Activated CD4-positive, alpha-beta T cell treated with anti-CD3 and anti-CD28 coated beads, Interleukin-2, amount 50 U/mL, for 24 hours (primary cell): ENCODE data around the gene TMEFF2.

ENCODE experiments used
- DNase-seq, 2 donors: peaks; one replicate each; pipeline ENCODE4 v3.0.0-alpha.2; 2020; ENCODE audit warnings: low read depth in 1 of 2, low spot score in 1 of 2

The TMEFF2 gene

DNA sequence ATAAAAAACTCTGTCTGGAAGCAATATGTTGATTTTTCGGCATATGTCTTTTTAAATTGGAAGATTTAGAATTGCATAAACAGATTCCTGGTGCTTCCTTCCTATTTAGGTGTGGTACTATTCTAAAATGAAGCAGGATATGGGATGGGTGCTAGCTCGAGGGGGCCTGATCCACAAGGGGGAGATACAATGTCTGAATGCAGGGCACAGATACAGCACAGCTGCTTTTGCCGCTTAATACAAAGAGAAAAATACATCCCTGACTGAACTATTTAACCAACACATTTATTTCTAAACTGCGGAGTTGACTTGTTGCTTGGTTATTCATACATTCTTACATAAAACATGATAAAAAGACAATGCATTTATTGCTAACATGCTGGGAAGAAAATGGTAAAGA lies 169.1 kb downstream of the TMEFF2 start:
- DNase-seq: no peak

DNA sequence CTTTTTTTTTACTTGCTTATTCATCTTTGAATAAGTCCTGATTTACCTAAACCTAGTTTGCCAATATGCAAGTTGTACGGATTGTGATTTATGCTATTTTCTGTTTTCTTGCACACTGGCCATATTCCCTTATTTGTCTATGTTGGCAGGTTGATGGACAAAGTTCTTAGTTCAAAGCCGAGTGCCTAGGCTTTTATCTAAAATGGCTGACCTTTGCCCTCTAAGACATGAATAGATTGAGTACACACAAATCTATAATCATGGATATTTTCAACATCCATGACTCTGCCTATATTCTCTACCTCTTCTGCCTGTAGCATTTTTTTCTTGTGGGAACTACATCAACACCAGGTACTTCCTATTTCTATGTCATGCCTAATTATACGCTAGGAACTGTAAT lies 171.7 kb downstream of the TMEFF2 start:
- DNase-seq: no peak

DNA sequence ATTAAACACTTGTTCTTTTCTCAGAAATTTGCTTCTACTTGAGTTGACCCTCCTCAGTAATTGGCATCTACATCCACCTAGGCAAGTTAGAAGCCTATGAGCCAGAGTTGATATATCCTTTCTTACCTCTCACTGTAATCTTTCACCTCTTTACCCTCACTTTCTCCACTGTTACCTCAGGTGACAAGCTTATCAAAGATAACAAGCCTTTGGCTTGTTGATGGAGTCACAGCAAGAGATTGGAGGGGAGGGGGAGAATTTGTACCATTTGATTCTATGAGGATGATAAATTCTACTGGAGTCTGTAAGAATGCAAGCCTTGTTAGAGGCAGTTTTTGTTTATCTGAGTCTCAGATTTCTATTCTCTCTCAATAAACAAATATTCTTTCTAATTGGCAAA lies 176.9 kb downstream of the TMEFF2 start:
- no peak for DNase-seq

DNA sequence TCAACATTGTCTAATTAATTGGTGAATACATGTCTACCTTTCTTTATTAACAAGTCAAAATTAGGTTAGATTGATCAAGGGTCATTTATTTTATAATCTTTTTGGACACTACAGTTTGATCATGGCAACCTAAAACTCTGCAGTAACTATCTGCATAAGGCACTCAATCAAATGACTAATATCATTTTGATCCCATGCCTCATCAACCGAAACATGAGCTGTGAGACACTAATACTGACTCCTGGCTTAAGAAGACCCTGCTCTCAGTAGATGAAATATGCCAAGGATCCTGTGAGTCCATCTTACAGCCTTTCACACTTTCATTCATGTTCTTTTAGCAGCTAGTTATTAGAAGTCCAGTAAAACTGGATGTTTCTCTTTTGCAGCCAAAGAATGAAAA lies 178.5 kb downstream of the TMEFF2 start:
- DNase-seq: no peak

DNA sequence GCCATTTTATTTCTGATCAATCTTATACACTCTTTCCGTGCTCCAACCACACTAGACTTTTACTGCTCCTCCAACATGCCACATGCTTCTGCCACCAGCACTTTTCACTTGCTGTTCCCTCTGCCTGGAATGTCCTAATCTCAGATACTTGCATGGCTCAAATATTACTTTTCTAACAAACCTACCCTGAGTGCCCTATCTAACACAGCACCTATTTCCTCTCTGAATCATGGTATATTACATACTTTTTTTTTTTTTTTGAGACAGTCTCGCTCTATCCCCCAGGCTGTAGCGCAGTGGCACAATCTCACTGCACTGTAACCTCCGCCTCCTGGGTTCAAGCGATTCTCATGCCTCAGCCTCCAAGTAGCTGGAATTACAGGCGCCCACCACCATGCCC lies 181.5 kb downstream of the TMEFF2 start:
- no peak for DNase-seq

DNA sequence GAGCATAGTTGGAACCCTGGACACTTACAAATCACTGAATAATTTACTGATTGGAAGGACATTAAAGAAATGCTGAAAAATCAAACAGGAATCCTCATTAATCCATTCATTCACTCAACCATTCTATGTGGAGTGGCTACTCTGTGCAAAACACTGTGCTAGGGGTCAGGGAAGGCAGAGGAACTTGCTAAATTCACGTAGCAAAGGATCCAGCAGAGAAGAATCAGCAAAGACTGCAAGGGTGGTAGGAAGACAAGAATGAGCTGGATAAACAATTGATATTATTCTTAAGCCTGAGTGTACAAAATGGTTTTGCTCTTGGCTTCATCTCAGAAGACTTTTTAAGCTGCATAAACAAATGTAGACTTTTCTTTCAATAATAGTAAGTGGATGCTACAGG lies 183.5 kb downstream of the TMEFF2 start:
- no peak for DNase-seq

DNA sequence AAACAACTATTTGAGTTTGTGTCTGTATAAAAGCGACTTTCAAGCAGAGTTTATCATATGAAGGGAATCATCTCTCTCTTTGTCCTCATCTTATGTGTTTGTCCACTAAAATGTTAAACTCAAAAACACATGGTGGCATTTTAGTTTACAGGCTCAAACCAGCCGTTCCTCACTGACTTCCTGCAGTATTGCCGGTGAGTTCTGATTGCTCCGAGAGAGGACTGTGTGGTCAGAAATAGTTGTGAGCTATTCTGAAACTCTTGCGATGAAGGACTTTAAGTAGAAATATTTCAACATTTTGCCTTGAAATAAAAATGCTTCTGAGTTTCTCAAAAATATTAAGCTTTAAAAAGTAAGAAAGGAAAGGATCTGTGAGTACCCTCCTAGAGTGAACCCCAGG lies 184.7 kb downstream of the TMEFF2 start:
- DNase-seq: no peak

DNA sequence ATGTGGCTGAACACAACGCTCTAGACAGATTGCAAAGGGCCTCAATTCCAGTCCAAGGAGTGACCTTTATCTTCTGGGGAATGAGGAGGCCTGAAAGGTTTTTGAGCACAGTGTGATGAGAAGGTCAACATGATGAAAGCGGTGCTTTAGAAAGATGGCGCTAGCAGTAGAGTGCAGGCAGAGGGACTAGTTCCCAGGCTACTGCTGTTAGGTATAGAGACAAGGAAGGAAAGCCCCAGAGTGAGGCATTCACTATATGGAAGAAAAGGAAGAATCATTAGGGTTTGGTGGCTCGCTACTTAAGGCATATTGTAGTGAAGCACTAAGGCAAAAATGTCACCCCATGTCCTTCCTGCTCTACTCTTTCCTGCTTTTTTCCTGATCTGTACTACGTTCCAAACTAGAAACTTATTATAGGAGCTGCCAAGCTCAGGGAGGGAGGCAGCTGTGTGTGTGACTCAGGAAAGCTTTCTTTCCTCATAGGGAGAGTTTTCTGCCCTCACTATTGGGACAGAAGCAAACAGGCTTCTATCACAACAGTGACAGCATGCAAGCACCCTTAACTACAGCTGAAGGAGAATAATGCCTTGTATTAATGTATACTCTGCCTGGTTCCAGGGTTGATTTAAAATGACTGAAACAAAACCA lies 187.0 kb downstream of the TMEFF2 start:
- no peak for DNase-seq

DNA sequence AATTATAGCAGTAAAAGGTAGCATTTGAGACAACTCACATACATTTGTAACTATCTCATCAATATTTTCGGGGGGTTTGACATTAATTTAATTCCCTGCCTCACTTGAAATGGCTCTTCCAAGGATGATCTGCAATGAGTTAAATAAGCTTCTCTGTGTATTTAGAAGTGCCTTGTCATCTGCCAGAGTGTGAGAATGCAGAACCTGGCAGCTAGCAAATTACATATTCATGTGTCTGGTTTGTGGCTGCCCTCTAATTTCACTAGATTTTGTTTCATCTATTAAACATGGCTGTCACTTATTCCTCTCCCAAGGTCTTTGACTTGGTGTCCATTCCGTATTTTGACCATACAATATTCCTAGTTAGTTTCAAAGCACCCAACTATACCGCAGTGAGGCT lies 189.5 kb downstream of the TMEFF2 start:
- DNase-seq: no peak

DNA sequence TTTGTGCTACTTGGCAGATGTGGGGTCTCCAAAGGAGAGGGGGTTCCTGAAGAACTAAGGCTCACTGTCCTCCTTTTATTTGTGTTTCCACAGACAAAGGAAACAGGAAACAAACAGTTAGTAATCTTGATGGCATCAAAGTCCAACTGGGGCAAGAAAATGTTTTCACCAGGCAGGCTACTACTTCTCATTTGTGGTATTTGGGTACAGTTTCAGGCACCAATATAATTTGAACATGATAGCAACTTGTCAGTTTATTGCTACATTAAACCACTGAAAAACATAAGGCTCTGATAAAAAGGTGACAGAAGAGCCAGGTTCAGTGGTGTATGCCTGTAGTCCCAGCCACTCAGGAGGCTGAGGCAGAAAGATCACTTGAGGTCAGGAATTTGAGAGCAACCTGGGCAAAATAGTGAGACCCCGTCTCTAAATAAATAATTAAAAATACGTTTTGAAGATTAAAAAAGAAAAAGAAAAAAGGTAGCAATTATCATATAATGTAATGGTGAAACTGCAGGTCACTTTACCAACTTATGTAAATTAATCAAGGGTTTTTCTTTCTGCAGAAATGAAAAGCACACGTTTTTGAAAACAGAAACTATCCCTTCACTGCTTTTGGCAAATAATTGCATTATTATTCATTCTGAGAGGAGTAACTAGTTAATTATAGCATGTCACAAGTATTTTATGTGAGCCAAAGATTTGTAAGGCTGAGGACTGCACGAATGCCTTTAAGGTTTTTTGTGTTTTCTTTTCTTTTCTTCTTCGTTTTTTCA lies 190.4 kb downstream of the TMEFF2 start:
- no peak for DNase-seq

DNA sequence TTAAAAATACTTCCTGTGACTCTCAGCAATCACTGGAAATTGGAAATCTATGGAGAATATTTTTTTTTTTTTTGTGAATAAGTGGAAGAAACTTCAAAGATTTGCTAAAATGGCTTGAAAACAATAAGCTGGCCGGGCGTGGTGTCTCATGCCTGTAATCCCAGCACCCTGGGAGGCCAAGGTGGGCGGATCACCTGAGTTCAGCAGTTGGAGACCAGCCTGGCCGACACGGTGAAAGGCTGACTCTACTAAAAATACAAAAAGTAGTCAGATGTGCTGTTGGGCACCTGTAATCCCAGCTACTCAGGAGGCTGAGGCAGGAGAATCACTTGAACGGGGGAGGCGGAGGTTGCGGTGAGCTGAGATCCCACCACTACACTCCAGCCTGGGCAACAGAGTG lies 192.3 kb downstream of the TMEFF2 start:
- no peak for DNase-seq

DNA sequence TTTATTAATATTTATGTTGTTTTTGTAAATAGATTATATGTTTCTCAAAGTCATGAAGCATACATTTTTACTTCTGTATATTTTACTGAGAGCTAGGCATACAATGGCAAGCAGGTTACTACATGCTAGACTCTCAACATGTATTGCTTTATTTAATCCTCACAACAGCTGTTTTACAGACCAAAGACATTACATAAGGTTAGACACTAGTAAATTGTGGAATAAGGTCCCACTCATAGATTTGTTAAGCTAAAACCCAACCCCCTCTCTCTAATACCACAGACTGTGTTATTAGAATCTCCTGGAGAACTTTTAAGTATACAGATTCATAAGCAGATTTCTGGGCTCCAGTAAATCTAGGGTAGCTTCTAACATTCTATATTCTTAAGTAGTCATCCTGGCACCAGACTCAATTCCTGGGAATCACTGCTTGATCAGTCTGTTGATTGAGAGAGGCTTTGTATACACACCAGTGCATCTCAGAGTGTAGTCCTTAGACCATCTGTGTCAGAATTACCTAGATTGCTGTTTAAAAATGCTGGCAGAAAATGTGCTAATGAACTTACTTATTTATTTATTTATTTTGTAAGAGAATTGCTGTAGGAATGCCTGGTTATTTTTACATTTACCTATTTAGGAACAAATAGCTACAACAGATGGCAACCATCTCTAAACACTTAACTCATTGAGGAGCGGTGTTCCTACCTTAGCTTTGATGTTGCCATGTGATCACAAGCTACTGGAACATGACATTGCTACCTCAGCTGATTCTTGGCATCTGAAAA lies 194.3 kb downstream of the TMEFF2 start:
- no peak for DNase-seq

DNA sequence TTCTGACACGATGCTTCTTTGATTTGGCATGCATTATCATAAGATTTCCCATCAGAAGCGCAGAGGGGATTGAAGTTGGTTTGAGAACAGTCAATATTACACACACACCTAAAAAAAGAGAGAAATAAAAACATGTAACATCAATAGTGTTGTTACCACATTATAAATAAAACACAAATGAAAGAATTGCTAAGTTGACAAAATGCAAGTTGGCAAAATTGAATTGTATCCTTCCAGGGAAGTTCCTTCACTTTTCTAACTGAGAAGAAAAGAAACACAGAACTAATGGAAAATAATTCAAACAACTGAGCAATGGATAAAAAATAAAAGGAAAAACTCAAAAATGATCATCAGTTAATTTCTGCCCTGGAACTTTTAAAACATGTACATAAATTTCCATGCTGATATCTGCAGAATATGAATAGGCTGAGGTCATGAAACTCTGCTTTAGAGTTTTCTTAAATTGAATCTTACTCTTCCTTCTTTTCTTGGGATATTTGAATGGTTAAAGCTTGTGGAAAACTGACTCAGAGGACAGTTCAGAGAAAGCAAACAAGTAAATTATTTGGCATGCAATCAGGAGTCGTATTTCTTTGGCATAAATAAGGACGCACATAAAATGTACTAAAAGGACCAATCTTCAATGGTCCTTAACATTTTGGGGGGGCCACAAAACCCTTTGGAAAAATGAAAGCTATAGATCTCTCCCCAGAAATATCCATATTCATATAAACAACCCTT lies 195.5 kb downstream of the TMEFF2 start:
- DNase-seq: no peak

DNA sequence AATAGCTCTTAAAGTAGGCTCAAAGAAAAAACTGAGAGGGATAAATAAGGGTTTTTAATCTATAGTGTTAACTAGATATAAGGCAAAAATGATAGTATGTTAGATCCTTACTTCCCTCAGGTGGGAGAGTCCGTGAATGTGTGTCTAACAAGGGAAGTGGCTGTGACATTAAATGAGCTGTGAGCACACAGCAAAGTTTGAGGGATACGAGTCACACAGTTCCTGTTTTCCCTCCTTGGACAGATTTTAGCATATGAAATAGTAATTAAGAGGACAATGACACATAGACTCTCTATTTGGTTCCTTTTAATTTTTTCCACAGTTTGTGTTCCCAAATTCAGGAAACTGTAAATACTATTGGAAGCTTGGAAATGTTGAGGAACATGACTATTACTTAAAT lies 199.4 kb downstream of the TMEFF2 start:
- no peak for DNase-seq

DNA sequence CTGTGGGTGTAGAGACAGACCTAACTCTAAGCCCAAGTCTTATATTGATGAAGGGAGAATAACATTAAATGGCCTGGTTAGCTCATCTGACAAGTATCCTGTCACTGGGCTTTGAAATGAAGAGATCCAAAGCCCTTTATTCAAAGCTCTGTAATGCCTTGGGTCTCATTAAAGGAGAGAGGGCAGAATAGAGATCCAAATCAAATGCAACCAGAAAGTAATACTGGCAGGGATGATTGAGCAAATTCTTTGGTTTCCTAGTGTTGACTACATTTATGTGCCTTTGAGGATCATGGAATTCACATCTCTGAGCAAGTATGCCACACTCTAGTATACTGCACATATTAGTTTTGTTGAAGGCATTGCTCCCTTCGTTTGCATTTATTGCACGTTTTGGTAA lies 200.0 kb downstream of the TMEFF2 start:
- no peak for DNase-seq

DNA sequence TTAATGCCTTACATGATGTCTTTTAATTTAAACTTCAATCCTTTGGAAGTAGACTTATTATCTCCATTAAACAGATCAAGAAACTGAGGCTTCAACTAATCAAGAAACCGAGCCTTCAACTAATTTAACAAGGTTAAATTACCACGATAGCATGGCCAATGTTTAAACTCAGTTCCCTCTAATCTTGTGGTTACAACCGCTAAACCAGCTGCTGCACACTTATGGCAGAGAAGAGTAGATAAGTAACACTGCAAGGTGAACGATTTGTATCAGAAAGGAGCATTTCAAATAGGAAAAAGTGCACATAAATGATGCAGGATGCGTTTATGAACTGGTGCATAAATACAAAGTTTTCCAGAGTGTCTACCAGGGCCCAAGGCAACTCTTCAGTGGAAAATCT lies 203.3 kb downstream of the TMEFF2 start:
- no peak for DNase-seq

DNA sequence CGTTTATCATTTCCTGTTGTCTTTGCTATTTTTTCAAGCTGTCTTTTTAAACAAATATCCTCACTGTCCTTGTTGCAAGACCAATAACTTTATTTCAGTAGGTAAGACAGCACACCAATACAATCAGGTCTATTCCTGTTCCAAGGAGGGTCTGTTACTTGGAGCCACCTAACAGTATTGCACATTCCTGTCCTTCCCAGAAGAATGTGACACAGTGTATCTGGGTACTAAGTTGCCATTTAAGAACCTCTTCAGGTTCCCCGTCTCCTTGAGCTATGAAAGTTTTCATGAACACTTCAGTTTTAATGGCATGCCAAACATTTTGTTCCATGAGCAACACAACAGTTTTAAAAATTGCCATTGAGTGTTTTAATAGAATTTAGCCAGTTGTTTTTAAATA lies 209.0 kb downstream of the TMEFF2 start:
- no peak for DNase-seq

DNA sequence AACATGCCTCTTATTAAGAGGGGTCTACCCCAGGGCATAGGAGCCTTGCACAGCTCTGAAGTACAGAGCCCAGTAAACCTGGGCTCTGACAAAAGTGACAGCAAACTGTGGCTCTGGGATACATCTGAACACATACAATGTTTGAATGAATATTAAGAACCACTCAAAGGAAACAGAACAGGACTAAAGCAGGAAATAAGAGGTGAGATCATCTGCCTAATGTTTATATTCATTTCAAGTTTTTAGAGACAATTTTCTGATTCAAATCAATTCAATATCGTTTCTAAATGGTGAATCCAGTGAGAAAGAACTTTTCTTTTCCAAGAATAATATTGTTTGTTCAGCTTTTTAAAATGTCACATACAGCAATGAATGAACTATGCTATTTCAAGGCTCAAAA lies 211.1 kb downstream of the TMEFF2 start:
- DNase-seq: no peak

DNA sequence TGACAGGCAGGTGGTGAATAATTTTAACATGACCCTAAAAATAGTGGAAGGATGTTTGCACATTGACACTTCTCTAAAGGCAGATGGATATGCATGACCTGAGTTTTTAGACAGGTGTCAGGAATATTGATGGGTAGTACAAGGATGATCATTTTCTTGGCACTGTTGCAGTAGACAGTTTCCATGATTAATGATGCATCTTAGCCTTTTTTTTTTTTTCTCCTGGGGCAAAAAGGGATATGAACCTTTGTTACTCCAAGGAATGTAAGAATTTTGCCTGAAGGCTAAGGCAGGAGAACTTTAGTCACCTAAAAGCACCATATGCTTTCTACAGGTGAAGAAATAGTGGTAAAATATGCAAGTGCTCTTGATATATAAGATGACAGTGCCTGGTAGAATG lies 211.5 kb downstream of the TMEFF2 start:
- DNase-seq: no peak

DNA sequence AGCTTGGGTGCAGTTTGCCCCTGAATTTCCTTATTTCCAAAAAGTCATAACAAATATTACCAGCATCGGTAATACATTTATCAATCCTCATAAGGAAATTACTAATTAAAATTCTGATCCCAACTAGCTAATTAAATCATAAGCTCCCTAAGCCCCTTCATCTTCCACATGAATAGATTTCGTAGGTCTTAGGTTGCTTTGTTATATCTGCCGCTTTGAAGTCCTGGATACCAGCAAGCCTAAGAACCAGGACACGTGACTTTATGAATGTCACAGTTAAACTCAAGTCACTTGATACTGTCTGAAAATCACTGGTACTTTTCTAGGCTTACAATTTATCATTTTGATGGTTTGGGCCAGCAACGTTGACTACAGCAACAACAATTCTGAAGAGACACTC lies 213.0 kb downstream of the TMEFF2 start:
- DNase-seq: no peak

DNA sequence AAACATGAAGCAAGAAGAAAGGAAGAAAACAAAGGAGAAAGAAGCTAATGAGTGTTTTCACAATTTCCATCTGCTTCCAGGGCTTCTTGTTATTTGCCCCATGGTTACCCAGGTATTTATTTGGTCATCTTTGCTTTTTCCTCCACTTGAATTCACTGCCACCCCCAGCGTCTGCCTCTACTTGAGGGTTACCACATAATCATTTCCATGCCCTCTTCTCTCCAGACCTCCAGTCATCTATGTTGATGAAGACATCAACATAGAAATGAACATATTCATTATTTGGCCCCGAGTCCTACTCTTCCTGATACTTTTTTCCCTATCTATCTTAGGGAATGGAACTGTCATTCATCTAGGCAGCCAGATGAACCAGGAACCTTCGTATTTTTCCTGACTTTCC lies 214.2 kb downstream of the TMEFF2 start:
- DNase-seq: no peak
